DND-41 (cell line): ENCODE results near the gene KCNK3.

Source experiments
- ATAC-seq: fragments of 200-7000 bp; cut with Tn5 transposase; 3 replicates; pipeline ENCODE4 v1.9.1; 2021; ENCODE audit warnings: low read depth; ENCODE audit not compliant: insufficient read depth
- DNase-seq: peaks from one replicate; pipeline ENCODE4 v3.0.0-alpha.2; 2020
- H2AFZ ChIP-seq: 2 replicates; pipeline ENCODE4 v1.6.0; 2012; ENCODE audit warnings: low read depth, low read length
- H3K27ac ChIP-seq: 2 replicates; pipeline ENCODE4 v1.5.1; 2012; ENCODE audit warnings: low read length, inconsistent platforms
- H3K27me3 ChIP-seq: fragments of 200-600 bp; sonication (generic); 2 replicates; pipeline ENCODE4 v1.6.0; 2012; ENCODE audit warnings: low read length, mild to moderate bottlenecking, inconsistent platforms; ENCODE audit not compliant: insufficient read depth, poor library complexity
- H3K36me3 ChIP-seq: 2 replicates; pipeline ENCODE4 v1.5.1; 2012; ENCODE audit warnings: low read length, inconsistent platforms; ENCODE audit not compliant: insufficient read depth
- H3K4me1 ChIP-seq: 2 replicates; pipeline ENCODE4 v1.5.1; 2012; ENCODE audit warnings: mild to moderate bottlenecking, low read length; ENCODE audit not compliant: insufficient read depth
- H3K4me2 ChIP-seq: 2 replicates; pipeline ENCODE4 v1.6.0; 2012; ENCODE audit warnings: mild to moderate bottlenecking, moderate library complexity, low read length, inconsistent platforms; ENCODE audit not compliant: insufficient read depth
- H3K4me3 ChIP-seq, 2 experiments: fragments of 200-600 bp in 1 of 2; shearing (Covaris generic) in 1 of 2; 2 replicates each; pipeline ENCODE4 v1.5.1; 2012 to 2016; ENCODE audit warnings: inconsistent platforms in 2 of 2, low read length in 2 of 2, mild to moderate bottlenecking in 2 of 2, low read depth in 1 of 2, moderate library complexity in 1 of 2
- H3K79me2 ChIP-seq: 2 replicates; pipeline ENCODE4 v1.6.0; 2012; ENCODE audit warnings: low read length, inconsistent platforms; ENCODE audit not compliant: insufficient read depth
- H3K9ac ChIP-seq: 2 replicates; pipeline ENCODE4 v1.6.0; 2012; ENCODE audit warnings: low read depth, mild to moderate bottlenecking, inconsistent platforms, low read length, moderate library complexity
- H3K9me3 ChIP-seq: 2 replicates; pipeline ENCODE4 v1.5.1; 2012; ENCODE audit warnings: low read length, moderate library complexity, mild to moderate bottlenecking, inconsistent platforms; ENCODE audit not compliant: insufficient read depth, severe bottlenecking
- H4K20me1 ChIP-seq: 2 replicates; pipeline ENCODE4 v1.6.0; 2012; ENCODE audit warnings: low read length; ENCODE audit not compliant: insufficient read depth
- CTCF ChIP-seq: IDR thresholded peaks from 2 replicates; pipeline ENCODE4 v1.5.1; 2012; ENCODE audit warnings: borderline replicate concordance, low read length, moderate library complexity, mild to moderate bottlenecking; ENCODE audit not compliant: poor library complexity, severe bottlenecking; ENCODE audit errors: extremely low read depth
- EZH2 ChIP-seq: IDR thresholded peaks from 3 replicates; pipeline ENCODE4 v1.6.1; 2012; ENCODE audit warnings: borderline replicate concordance, low read depth, mild to moderate bottlenecking, moderate library complexity, low read length, inconsistent platforms; ENCODE audit not compliant: severe bottlenecking

The KCNK3 gene

DNA sequence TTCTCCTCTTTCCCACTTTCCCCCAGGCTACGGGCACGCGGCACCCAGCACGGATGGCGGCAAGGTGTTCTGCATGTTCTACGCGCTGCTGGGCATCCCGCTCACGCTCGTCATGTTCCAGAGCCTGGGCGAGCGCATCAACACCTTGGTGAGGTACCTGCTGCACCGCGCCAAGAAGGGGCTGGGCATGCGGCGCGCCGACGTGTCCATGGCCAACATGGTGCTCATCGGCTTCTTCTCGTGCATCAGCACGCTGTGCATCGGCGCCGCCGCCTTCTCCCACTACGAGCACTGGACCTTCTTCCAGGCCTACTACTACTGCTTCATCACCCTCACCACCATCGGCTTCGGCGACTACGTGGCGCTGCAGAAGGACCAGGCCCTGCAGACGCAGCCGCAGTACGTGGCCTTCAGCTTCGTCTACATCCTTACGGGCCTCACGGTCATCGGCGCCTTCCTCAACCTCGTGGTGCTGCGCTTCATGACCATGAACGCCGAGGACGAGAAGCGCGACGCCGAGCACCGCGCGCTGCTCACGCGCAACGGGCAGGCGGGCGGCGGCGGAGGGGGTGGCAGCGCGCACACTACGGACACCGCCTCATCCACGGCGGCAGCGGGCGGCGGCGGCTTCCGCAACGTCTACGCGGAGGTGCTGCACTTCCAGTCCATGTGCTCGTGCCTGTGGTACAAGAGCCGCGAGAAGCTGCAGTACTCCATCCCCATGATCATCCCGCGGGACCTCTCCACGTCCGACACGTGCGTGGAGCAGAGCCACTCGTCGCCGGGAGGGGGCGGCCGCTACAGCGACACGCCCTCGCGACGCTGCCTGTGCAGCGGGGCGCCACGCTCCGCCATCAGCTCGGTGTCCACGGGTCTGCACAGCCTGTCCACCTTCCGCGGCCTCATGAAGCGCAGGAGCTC lies 35.4 kb downstream of the KCNK3 start:
- H3K27ac ChIP-seq, result no peak overlapping the region
- H2AFZ ChIP-seq, result no peak overlapping the region
- no peaks in the 10 kb centered on the region for H3K79me2 ChIP-seq
- no peaks in the 10 kb centered on the region for H3K4me1 ChIP-seq
- H3K4me3 ChIP-seq, result no peak overlapping the region
- TF ChIP-seq EZH2 (no peak), CTCF (no peak)
- H3K36me3 ChIP-seq, result no peaks in the 10 kb centered on the region
- H3K4me2 ChIP-seq, result no peak overlapping the region
- peaks cover 6% of the 10 kb centered on the region for H3K27me3 ChIP-seq
- ATAC-seq (no peak), DNase-seq (no peak)
- no peak overlapping the region for H3K9ac ChIP-seq
- H4K20me1 ChIP-seq, result no peaks in the 10 kb centered on the region; the same call in none of the 2 replicates
- H3K9me3 ChIP-seq, result no peaks in the 10 kb centered on the region

DNA sequence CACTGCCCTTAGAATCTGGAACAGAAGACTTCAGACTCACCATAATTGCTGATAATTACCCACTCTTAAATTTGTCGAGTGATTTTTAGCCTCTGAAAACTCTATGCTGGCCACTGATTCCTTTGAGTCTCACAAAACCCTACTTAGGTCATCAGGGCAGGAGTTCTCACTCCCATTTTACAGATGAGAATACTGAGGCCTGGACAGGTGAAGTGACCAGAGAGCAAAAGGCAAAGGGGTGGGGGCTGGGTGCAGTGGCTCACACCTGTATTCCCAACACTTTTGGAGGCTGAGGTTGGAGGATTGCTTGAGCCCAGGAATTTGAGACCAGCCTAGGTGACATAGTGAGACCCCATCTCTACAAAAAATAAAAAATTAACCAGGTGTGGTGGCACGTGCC lies 36.8 kb downstream of the KCNK3 start:
- no peak for ATAC-seq
- Histone ChIP-seq H4K20me1 (no peaks in the 10 kb centered on the region; the same call in 1 of the 2 replicates), H2AFZ (no peak overlapping the region), H3K4me2 (no peak overlapping the region), H3K27me3 (peaks cover 7% of the 10 kb centered on the region), H3K9ac (no peak overlapping the region), H3K27ac (no peak overlapping the region), H3K4me3 (no peak overlapping the region), H3K36me3 (no peaks in the 10 kb centered on the region), H3K79me2 (no peaks in the 10 kb centered on the region), H3K4me1 (no peaks in the 10 kb centered on the region), H3K9me3 (no peaks in the 10 kb centered on the region)
- TF ChIP-seq CTCF (no peak), EZH2 (no peak)
- DNase-seq, result no peak

DNA sequence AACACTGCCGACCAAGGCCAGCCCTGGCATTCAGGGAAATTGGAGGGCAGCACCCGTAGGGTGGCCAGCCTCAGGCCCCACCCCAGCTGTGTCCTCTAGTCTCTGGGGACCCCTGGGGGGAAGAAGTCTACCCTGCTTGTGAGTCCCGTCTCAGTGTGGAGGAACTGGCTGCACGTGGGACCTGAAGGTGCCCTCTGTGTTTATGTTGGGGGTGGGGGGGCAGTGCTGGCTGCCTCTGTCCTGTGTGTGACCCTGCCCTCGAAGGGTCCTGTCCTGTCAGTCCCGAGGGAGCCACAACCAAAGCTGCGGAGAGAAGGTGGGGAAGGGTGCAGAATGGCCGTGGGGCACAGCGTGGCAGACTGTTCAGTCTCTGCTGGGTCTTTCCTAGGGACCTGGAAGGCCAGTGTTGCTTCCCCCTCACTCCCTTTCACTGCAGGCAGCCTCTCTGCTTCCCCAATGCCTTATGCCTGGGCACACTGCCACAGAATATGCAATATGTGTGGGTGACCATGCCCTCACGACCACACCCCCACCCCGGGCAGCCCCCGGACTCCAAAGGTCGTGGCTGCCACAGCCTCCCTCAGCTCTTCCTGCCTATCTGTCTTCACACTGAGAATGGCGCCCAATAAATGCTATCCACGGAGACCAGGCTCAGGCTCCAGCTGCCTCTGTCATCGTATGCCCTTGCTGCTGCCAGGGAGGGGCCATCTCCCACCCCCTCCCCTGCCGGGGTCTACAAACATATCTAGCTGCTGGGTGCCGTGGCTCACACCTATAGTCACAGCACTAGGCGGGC lies 38.2 kb downstream of the KCNK3 start:
- ATAC-seq, result no peak
- Histone ChIP-seq H3K4me1 (no peaks in the 10 kb centered on the region), H3K9me3 (no peaks in the 10 kb centered on the region), H3K4me3 (no peak overlapping the region), H3K4me2 (no peak overlapping the region), H4K20me1 (no peaks in the 10 kb centered on the region; the same call in 1 of the 2 replicates), H3K79me2 (no peaks in the 10 kb centered on the region), H3K9ac (no peak overlapping the region), H3K27me3 (peaks cover 7% of the 10 kb centered on the region), H2AFZ (no peak overlapping the region), H3K27ac (no peak overlapping the region), H3K36me3 (no peaks in the 10 kb centered on the region)
- no peak for TF ChIP-seq EZH2
- no peak for TF ChIP-seq CTCF
- no peak for DNase-seq
